GM21381 (cell line): ENCODE data around the gene MC2R.
A peak's percentile ranks its signal among the peaks of the same experiment; 100 is the strongest.
"Not testable (repeated sequence)": the region's sequence is repeated elsewhere in the genome, so short reads cannot be mapped to it uniquely, and the experiment has no call there.

Source experiments
- ATAC-seq: cut with Tn5 transposase; IDR thresholded peaks from one replicate; pipeline ENCODE4 v1.9.1; 2021; ENCODE audit warnings: mild to moderate bottlenecking, moderate library complexity; ENCODE audit not compliant: unreplicated experiment

MC2R gene

GRCh38 chr18:13894531-13894930, 20.8 kb downstream of the MC2R start:
- ATAC-seq: no peak

GRCh38 chr18:13893418-13893760, 21.9 kb downstream of the MC2R start:
- peak; percentile 98 for ATAC-seq

- no peak for ATAC-seq
Observed at GRCh38 chr18:13892098-13892497, 23.2 kb downstream of the MC2R start.

GRCh38 chr18:13890761-13891361, 24.5 kb downstream of the MC2R start:
- no peak for ATAC-seq

- no peak for ATAC-seq
Observed at GRCh38 chr18:13889671-13890070, 25.7 kb downstream of the MC2R start.

- no peak for ATAC-seq
Observed at GRCh38 chr18:13888191-13888716, 27.1 kb downstream of the MC2R start.

GRCh38 chr18:13885009-13885408, 30.3 kb downstream of the MC2R start:
- no peak for ATAC-seq

GRCh38 chr18:13879937-13880336, 35.4 kb downstream of the MC2R start:
- no peak for ATAC-seq

GRCh38 chr18:13879492-13879891, 35.8 kb downstream of the MC2R start:
- no peak for ATAC-seq

- ATAC-seq: no peak
Observed at GRCh38 chr18:13878857-13879256, 36.5 kb downstream of the MC2R start.

- ATAC-seq: no peak
Observed at GRCh38 chr18:13877157-13877556, 38.2 kb downstream of the MC2R start.

GRCh38 chr18:13874558-13874957, 40.8 kb downstream of the MC2R start:
- no peak for ATAC-seq

GRCh38 chr18:13872932-13873331, 42.4 kb downstream of the MC2R start:
- no peak for ATAC-seq

GRCh38 chr18:13872373-13872772, 43.0 kb downstream of the MC2R start:
- ATAC-seq: no peak

- no peak for ATAC-seq
Observed at GRCh38 chr18:13871701-13872100, 43.6 kb downstream of the MC2R start.

- no peak for ATAC-seq
Observed at GRCh38 chr18:13868501-13869271, 46.6 kb downstream of the MC2R start.

- not testable (repeated sequence) for ATAC-seq
Observed at GRCh38 chr18:13862898-13863297, 52.4 kb downstream of the MC2R start.

- no peak for ATAC-seq
Observed at GRCh38 chr18:13849791-13850190, 65.5 kb downstream of the MC2R start.

GRCh38 chr18:13836559-13836958, 78.8 kb downstream of the MC2R start:
- no peak for ATAC-seq

GRCh38 chr18:13835202-13835601, 80.1 kb downstream of the MC2R start:
- no peak for ATAC-seq

GRCh38 chr18:13834496-13835015, 80.8 kb downstream of the MC2R start:
- no peak for ATAC-seq
